K562 (cell line): ENCODE measurements around the gene CHAC1. TPM values are rescaled to one million over a fixed set of nuclear protein-coding genes. Genes with fewer than 3 reads are reported as not detected.

Source experiments
- ARID1B ChIP-seq: fragments of 450-650 bp; IDR thresholded peaks from 2 replicates; pipeline ENCODE4 v1.6.1; 2016; ENCODE audit warnings: antibody characterized with exemption, mild to moderate bottlenecking, inconsistent platforms
- CBFA2T2 ChIP-seq: fragments of 450-650 bp; conservative IDR thresholded peaks from 2 replicates; pipeline ENCODE4 v1.6.1; 2017; ENCODE audit warnings: mild to moderate bottlenecking
- CCNT2 ChIP-seq: IDR thresholded peaks from 2 replicates; pipeline ENCODE4 v1.6.1; 2011; ENCODE audit warnings: borderline replicate concordance, low read depth, mild to moderate bottlenecking, moderate library complexity, mixed read lengths, low read length; ENCODE audit not compliant: insufficient read length; ENCODE audit errors: extremely low read depth
- CTCF ChIP-seq, 3 experiments: IDR thresholded peaks in 2 of 3; conservative IDR thresholded peaks in 1 of 3; 2 replicates each; pipeline ENCODE4 v1.5.1; 2011 to 2012; ENCODE audit warnings: low read length in 3 of 3, mild to moderate bottlenecking in 3 of 3, control low read depth in 2 of 3, improper control_type of control experiment in 1 of 3, inconsistent platforms in 1 of 3, low read depth in 1 of 3, mixed read lengths in 1 of 3, moderate library complexity in 1 of 3; ENCODE audit not compliant: insufficient read depth in 2 of 3
- LCOR ChIP-seq: sonication (generic); formaldehyde crosslinking; IDR thresholded peaks from 2 replicates; pipeline ENCODE4 v1.8.0; 2022; ENCODE audit warnings: mild to moderate bottlenecking, missing genetic modification reagents
- RB1 ChIP-seq: fragments of 450-650 bp; IDR thresholded peaks from 2 replicates; pipeline ENCODE4 v1.6.1; 2017; ENCODE audit warnings: low read depth, mild to moderate bottlenecking
- RBBP5 ChIP-seq: fragments of 200-600 bp; sonication (generic); IDR thresholded peaks from 2 replicates; pipeline ENCODE4 v1.6.1; 2012; ENCODE audit warnings: borderline replicate concordance, mild to moderate bottlenecking, low read length, control low read depth, inconsistent platforms; ENCODE audit not compliant: insufficient read depth, poor library complexity, severe bottlenecking
- SREBF2 ChIP-seq: sonication (generic); formaldehyde crosslinking; IDR thresholded peaks from 2 replicates; pipeline ENCODE4 v1.4.0; 2020; ENCODE audit warnings: mild to moderate bottlenecking, missing genetic modification reagents
- ZNF184 ChIP-seq: sonication (generic); formaldehyde crosslinking; IDR thresholded peaks from 2 replicates; pipeline ENCODE4 v1.5.0; 2020; ENCODE audit warnings: missing genetic modification reagents
- ZNF212 ChIP-seq: fragments of 450-650 bp; formaldehyde crosslinking; IDR thresholded peaks from 2 replicates; pipeline ENCODE4 v1.4.0; 2020; ENCODE audit warnings: mild to moderate bottlenecking
- ZNF277 ChIP-seq: fragments of 250-450 bp; sonication (Bioruptor Pico); IDR thresholded peaks from 2 replicates; pipeline ENCODE4 v1.8.0; 2022; ENCODE audit warnings: inconsistent platforms, mild to moderate bottlenecking, moderate library complexity, borderline replicate concordance
- polyA plus RNA-seq, 8 experiments: library from polyadenylated mRNA; depleted of rRNA in 4 of 8; stranded (reverse) in 5 of 8; unstranded in 3 of 8; fragments of >200 nt; fragmentation: Nextera tagmentation in 2 of 8; fragmentation: Illumina TruSeq in 1 of 8; extraction: Ambion mirVana in 2 of 8; extraction: Trizol in 1 of 8; gene quantifications; 2 replicates each; pipeline versions ENCODE4 v1.2.1 to v1.2.3, GENCODE V29; 2011 to 2014; ENCODE audit warnings: inconsistent platforms in 1 of 8, missing spikeins in 1 of 8
- total RNA-seq, 7 experiments: library from RNA; depleted of rRNA in 6 of 7; stranded (reverse); fragments of >200 nt in 6 of 7; fragmentation: Illumina TruSeq in 2 of 7; extraction: Trizol in 2 of 7; gene quantifications; 2 replicates each; pipeline versions ENCODE4 v1.2.1 to v1.2.3, GENCODE V29; 2011 to 2021; ENCODE audit warnings: low replicate concordance in 1 of 7
- TF ChIP-seq, protein P1 (sequence below): fragments of 450-650 bp; formaldehyde crosslinking; IDR thresholded peaks from 2 replicates; pipeline ENCODE4 v1.4.0; 2022; ENCODE audit warnings: missing genetic modification characterization
- TF ChIP-seq, protein P2 (sequence below): sonication (generic); formaldehyde crosslinking; IDR thresholded peaks from 2 replicates; pipeline ENCODE4 v1.8.0; 2023; ENCODE audit warnings: missing genetic modification reagents, mild to moderate bottlenecking, borderline replicate concordance

CHAC1 gene
- total and polyA plus RNA-seq, 9 of the 15 experiments (the other 6 are each of a cell fraction or from before 2014, with no cell fraction given) = 0.47 to 39.0 (median 7.5) TPM

DNA sequence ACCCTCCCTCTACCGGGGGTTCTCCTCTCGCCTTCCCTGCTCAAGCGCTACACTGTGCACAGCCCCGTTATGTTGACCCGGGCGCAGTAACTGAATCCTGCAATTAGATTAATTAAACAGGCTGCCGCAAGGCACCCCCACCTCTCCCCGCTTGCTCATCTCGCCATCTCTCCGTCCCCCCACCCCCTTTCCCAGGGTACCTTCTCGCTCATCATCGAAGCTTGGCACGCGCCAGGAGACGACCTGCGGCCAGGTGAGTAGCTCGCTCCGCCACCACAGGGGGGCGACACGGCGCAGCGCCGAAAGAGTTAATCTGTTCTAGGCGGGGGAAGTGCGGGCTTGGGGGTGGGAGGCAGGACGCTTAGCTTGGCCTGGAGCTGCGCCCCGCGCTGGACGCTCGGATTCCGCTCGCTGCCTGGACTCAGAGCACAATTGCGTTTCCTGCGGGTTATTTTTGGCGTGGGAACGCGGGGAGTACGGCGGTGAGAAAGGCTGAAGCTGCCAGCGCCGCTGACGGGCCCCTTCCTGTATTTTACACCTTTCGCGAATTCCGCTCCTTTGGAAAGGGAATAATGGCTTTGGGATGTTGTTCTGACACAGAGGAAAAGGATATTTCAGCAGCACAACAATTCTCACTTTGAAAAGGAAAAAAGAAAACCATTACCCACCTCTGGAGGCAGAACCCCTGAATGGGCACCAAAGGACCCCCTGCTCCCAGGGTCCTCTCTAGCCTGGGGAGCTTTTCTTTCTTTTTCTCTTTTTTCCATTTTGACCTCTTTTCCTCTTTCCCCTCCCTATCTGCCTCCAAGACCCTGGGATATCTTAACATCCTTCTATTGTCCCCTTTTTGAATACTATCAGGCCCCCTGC lies 22.6 kb upstream of the CHAC1 start (continued):
- TF ChIP-seq, protein P1, sequence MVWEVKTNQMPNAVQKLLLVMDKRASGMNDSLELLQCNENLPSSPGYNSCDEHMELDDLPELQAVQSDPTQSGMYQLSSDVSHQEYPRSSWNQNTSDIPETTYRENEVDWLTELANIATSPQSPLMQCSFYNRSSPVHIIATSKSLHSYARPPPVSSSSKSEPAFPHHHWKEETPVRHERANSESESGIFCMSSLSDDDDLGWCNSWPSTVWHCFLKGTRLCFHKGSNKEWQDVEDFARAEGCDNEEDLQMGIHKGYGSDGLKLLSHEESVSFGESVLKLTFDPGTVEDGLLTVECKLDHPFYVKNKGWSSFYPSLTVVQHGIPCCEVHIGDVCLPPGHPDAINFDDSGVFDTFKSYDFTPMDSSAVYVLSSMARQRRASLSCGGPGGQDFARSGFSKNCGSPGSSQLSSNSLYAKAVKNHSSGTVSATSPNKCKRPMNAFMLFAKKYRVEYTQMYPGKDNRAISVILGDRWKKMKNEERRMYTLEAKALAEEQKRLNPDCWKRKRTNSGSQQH (CRISPR knock-in tag) = no peak
- TF ChIP-seq ZNF277 (CRISPR knock-in tag) = no peak
- no peak for TF ChIP-seq ZNF184
- TF ChIP-seq CTCF (IDR thresholded peaks at IDR 0.05 in 2 of 3, conservative IDR thresholded peaks at IDR 0.05 in 1 of 3; ENCODE audit: insufficient read depth in 2 of 3, low read depth in 1 of 3, low read length in 3 of 3) = peak; percentile 57 to 92 (median 72)
- TF ChIP-seq LCOR (CRISPR knock-in tag) = 0 out of 2 replicates have a peak, but pooled peaks have one; percentile 44
- no peak for TF ChIP-seq SREBF2 (CRISPR knock-in tag)
- TF ChIP-seq ARID1B = peak; percentile 38; the same call in 1 of the 2 replicates
- no peak for TF ChIP-seq RBBP5
- no peak for TF ChIP-seq CCNT2
- no peak for TF ChIP-seq ZNF212 (CRISPR knock-in tag)
- TF ChIP-seq, protein P2, sequence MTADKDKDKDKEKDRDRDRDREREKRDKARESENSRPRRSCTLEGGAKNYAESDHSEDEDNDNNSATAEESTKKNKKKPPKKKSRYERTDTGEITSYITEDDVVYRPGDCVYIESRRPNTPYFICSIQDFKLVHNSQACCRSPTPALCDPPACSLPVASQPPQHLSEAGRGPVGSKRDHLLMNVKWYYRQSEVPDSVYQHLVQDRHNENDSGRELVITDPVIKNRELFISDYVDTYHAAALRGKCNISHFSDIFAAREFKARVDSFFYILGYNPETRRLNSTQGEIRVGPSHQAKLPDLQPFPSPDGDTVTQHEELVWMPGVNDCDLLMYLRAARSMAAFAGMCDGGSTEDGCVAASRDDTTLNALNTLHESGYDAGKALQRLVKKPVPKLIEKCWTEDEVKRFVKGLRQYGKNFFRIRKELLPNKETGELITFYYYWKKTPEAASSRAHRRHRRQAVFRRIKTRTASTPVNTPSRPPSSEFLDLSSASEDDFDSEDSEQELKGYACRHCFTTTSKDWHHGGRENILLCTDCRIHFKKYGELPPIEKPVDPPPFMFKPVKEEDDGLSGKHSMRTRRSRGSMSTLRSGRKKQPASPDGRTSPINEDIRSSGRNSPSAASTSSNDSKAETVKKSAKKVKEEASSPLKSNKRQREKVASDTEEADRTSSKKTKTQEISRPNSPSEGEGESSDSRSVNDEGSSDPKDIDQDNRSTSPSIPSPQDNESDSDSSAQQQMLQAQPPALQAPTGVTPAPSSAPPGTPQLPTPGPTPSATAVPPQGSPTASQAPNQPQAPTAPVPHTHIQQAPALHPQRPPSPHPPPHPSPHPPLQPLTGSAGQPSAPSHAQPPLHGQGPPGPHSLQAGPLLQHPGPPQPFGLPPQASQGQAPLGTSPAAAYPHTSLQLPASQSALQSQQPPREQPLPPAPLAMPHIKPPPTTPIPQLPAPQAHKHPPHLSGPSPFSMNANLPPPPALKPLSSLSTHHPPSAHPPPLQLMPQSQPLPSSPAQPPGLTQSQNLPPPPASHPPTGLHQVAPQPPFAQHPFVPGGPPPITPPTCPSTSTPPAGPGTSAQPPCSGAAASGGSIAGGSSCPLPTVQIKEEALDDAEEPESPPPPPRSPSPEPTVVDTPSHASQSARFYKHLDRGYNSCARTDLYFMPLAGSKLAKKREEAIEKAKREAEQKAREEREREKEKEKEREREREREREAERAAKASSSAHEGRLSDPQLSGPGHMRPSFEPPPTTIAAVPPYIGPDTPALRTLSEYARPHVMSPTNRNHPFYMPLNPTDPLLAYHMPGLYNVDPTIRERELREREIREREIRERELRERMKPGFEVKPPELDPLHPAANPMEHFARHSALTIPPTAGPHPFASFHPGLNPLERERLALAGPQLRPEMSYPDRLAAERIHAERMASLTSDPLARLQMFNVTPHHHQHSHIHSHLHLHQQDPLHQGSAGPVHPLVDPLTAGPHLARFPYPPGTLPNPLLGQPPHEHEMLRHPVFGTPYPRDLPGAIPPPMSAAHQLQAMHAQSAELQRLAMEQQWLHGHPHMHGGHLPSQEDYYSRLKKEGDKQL = no peak
- TF ChIP-seq CBFA2T2 = no peak
- peak; percentile 62; the same call in 1 of the 2 replicates for TF ChIP-seq RB1
